Neutrophil (primary cell): ENCODE data around the gene RPS4Y1.
A peak's percentile ranks its signal among the peaks of the same experiment; 100 is the strongest.
"Not testable (repeated sequence)": the region's sequence is repeated elsewhere in the genome, so short reads cannot be mapped to it uniquely, and the experiment has no call there.

Experiments used
- H3K27ac ChIP-seq: fragments of 200-600 bp; sonication (generic); 2 replicates; pipeline ENCODE4 v1.5.1; 2016; ENCODE audit warnings: mild to moderate bottlenecking, moderate library complexity
- H3K27me3 ChIP-seq: fragments of 200-600 bp; sonication (generic); 2 replicates; pipeline ENCODE4 v1.6.0; 2016; ENCODE audit warnings: mild to moderate bottlenecking
- H3K36me3 ChIP-seq: fragments of 200-600 bp; sonication (generic); 2 replicates; pipeline ENCODE4 v1.5.1; 2017
- H3K4me1 ChIP-seq, 2 experiments: fragments of 200-600 bp in 1 of 2; sonication (generic) in 1 of 2; 1 replicate in 1 of 2; 2 replicates in 1 of 2; pipeline versions ENCODE4 v1.5.1 to v1.6.1; 2013 to 2016; ENCODE audit warnings: low read depth in 1 of 2, low read length in 1 of 2, mild to moderate bottlenecking in 1 of 2, moderate library complexity in 1 of 2; ENCODE audit not compliant: control insufficient read depth in 1 of 2, insufficient read depth in 1 of 2
- H3K4me3 ChIP-seq, 2 experiments: fragments of 200-600 bp in 1 of 2; sonication (generic) in 1 of 2; 1 replicate in 1 of 2; 2 replicates in 1 of 2; pipeline ENCODE4 v1.5.1; 2013 to 2016; ENCODE audit warnings: low read depth in 1 of 2, low read length in 1 of 2, mild to moderate bottlenecking in 1 of 2, moderate library complexity in 1 of 2
- H3K9me3 ChIP-seq: fragments of 200-600 bp; sonication (generic); 2 replicates; pipeline ENCODE4 v1.5.1; 2016
- CTCF ChIP-seq: fragments of 200-600 bp; sonication (generic); IDR thresholded peaks from 2 replicates; pipeline ENCODE4 v1.5.1; 2016; ENCODE audit warnings: antibody characterized with exemption

RPS4Y1 gene

GRCh38 chrY:2841471-2841893, at the start of gene RPS4Y1:
RPS4Y1 (plus strand) TSS chrY:2841602; CDS start chrY:2841625, 23 bp downstream.
- peaks cover 24% of the 10 kb centered on the region for H3K36me3 ChIP-seq
- no peak for TF ChIP-seq CTCF
- peak within 1 kb of the TSS; percentile 75 for H3K27ac ChIP-seq
- no peaks in the 10 kb centered on the region for H3K4me1 ChIP-seq
- no peaks in the 10 kb centered on the region for H3K9me3 ChIP-seq
- H3K27me3 ChIP-seq, result peaks cover 2% of the 10 kb centered on the region
- H3K4me3 ChIP-seq, result peak within 1 kb of the TSS; percentile 57 to 61

GRCh38 chrY:2796977-2797523, 44.4 kb upstream of the RPS4Y1 start:
- Histone ChIP-seq H3K4me3 (no peak overlapping the region), H3K27ac (no peak overlapping the region), H3K36me3 (no peaks in the 10 kb centered on the region), H3K4me1 (no peaks in the 10 kb centered on the region), H3K9me3 (no peaks in the 10 kb centered on the region), H3K27me3 (peaks cover 18% of the 10 kb centered on the region)
- TF ChIP-seq CTCF, result no peak

GRCh38 chrY:2797991-2798390, 43.4 kb upstream of the RPS4Y1 start:
- H3K4me3 ChIP-seq, result no peak overlapping the region
- H3K27ac ChIP-seq, result no peak overlapping the region
- no peak for TF ChIP-seq CTCF
- no peaks in the 10 kb centered on the region for H3K4me1 ChIP-seq
- H3K9me3 ChIP-seq, result no peaks in the 10 kb centered on the region
- H3K36me3 ChIP-seq, result no peaks in the 10 kb centered on the region
- peaks cover 10% of the 10 kb centered on the region for H3K27me3 ChIP-seq

- no peak for TF ChIP-seq CTCF
- H3K9me3 ChIP-seq, result no peaks in the 10 kb centered on the region
- H3K36me3 ChIP-seq, result no peaks in the 10 kb centered on the region
- no peak overlapping the region for H3K4me3 ChIP-seq
- H3K27ac ChIP-seq, result no peak overlapping the region
- H3K4me1 ChIP-seq, result no peaks in the 10 kb centered on the region
- no peaks in the 10 kb centered on the region for H3K27me3 ChIP-seq
These were observed 41.2 kb upstream of the RPS4Y1 start for GRCh38 chrY:2800246-2800645.

- not testable (repeated sequence) for H3K27me3 ChIP-seq, H3K4me3 ChIP-seq, H3K36me3 ChIP-seq, H3K4me1 ChIP-seq, H3K9me3 ChIP-seq, H3K27ac ChIP-seq
These were observed 24.1 kb upstream of the RPS4Y1 start for GRCh38 chrY:2817146-2817896.

GRCh38 chrY:2824471-2824870, 16.9 kb upstream of the RPS4Y1 start:
- H3K9me3 ChIP-seq, result no peaks in the 10 kb centered on the region
- peaks cover 13% of the 10 kb centered on the region for H3K27me3 ChIP-seq
- H3K27ac ChIP-seq, result no peak overlapping the region
- no peaks in the 10 kb centered on the region for H3K36me3 ChIP-seq
- H3K4me1 ChIP-seq, result no peaks in the 10 kb centered on the region
- no peak overlapping the region for H3K4me3 ChIP-seq
- TF ChIP-seq CTCF, result no peak
